GM12891 (cell line): ENCODE results near the gene EXD3.

ENCODE experiments used
- PAX5 ChIP-seq: IDR thresholded peaks from 2 replicates; pipeline ENCODE4 v1.6.1; 2011; ENCODE audit warnings: low read length, moderate library complexity, mild to moderate bottlenecking; ENCODE audit not compliant: insufficient read depth, severe bottlenecking
- POLR2A ChIP-seq: IDR thresholded peaks from 2 replicates; pipeline ENCODE4 v1.6.1; 2011; ENCODE audit warnings: low read depth, low read length, control low read depth
- POLR2AphosphoS5 ChIP-seq: IDR thresholded peaks from 2 replicates; pipeline ENCODE4 v1.6.1; 2011; ENCODE audit warnings: low read depth, low read length, control low read depth
- TAF1 ChIP-seq: IDR thresholded peaks from 2 replicates; pipeline ENCODE4 v1.6.1; 2011; ENCODE audit warnings: low read depth, low read length, control low read depth

GRCh38 chr9:137393176-137394150 is 29.5 kb downstream of the EXD3 start:
- no peak for TF ChIP-seq POLR2AphosphoS5
- TF ChIP-seq POLR2A = no peak
- no peak for TF ChIP-seq TAF1
- no peak for TF ChIP-seq PAX5
